Vagina (tissue), 2 donors: ENCODE results near the gene HDAC6. TPM values are rescaled to one million over a fixed set of nuclear protein-coding genes. Genes with fewer than 3 reads are reported as not detected.

Source experiments
- DNase-seq, 2 donors: peaks; one replicate each; pipeline ENCODE4 v3.0.0-alpha.2; 2017; ENCODE audit errors: extremely low spot score in 2 of 2
- H3K27ac ChIP-seq: fragments of 200-600 bp; sonication (generic); one replicate; pipeline ENCODE4 v1.5.1; 2019
- H3K27me3 ChIP-seq: fragments of 200-600 bp; sonication (generic); one replicate; pipeline ENCODE4 v1.5.1; 2019
- H3K36me3 ChIP-seq, 2 donors: fragments of 200-600 bp; sonication (generic); one replicate each; pipeline ENCODE4 v1.5.1; 2017 to 2019
- H3K4me1 ChIP-seq: fragments of 200-600 bp; sonication (generic); one replicate; pipeline ENCODE4 v1.5.1; 2019
- H3K4me3 ChIP-seq, 2 donors: fragments of 200-600 bp; sonication (generic); 1 replicate in 1 of 2; 2 replicates in 1 of 2; pipeline ENCODE4 v1.5.1; 2016 to 2019
- H3K9me3 ChIP-seq: fragments of 200-600 bp; sonication (generic); one replicate; pipeline ENCODE4 v1.5.1; 2019
- CTCF ChIP-seq, 3 experiments: fragments of 450-650 bp in 2 of 3; fragments of 200-600 bp in 1 of 3; sonication (generic) in 1 of 3; IDR thresholded peaks; one replicate each; pipeline ENCODE4 v1.5.1; 2017 to 2019; ENCODE audit warnings: antibody characterized with exemption in 3 of 3, mild to moderate bottlenecking in 2 of 3, moderate library complexity in 2 of 3
- POLR2A ChIP-seq, 2 donors: fragments of 450-650 bp; IDR thresholded peaks; one replicate each; pipeline ENCODE4 v1.6.1; 2017; ENCODE audit warnings: antibody characterized with exemption in 2 of 2, mild to moderate bottlenecking in 2 of 2, moderate library complexity in 2 of 2
- POLR2AphosphoS5 ChIP-seq, 2 donors: sonication (generic); formaldehyde crosslinking; IDR thresholded peaks; one replicate each; pipeline ENCODE4 v1.9.0; 2017; ENCODE audit warnings: antibody characterized with exemption in 2 of 2, mild to moderate bottlenecking in 2 of 2, low read depth in 1 of 2; ENCODE audit not compliant: insufficient read depth in 1 of 2
- intact Hi-C: fragments of 100-400 bp; cut with DNase I; formaldehyde crosslinking; loops from one replicate; pipeline ENCODE4 v1.15.1; 2023
- total RNA-seq: library from RNA; depleted of rRNA; stranded (reverse); fragments of >200 nt; gene quantifications from one replicate; pipeline ENCODE4 v1.2.3, GENCODE V29; 2016

HDAC6 gene
- total RNA-seq, 1 donor from 2014 or later: 67.8 TPM

- no peak for DNase-seq
- no peaks in the 10 kb centered on the region for H3K27me3 ChIP-seq
- H3K4me3 ChIP-seq: no peak within 1 kb of the TSS
- TF ChIP-seq POLR2A (IDR thresholded peaks at IDR 0.05) (no peak), CTCF (IDR thresholded peaks at IDR 0.05) (no peak), POLR2AphosphoS5 (IDR thresholded peaks at IDR 0.05; ENCODE audit: insufficient read depth in 1 of 2, low read depth in 1 of 2) (no peak)
- no peaks in the 10 kb centered on the region for H3K9me3 ChIP-seq
- H3K27ac ChIP-seq: no peak within 1 kb of the TSS
- no peaks in the 10 kb centered on the region for H3K36me3 ChIP-seq
- H3K4me1 ChIP-seq: no peaks in the 10 kb centered on the region
- intact Hi-C loops: no loop called here
These were observed 40.0 kb upstream of the HDAC6 start, which contains the start of gene GLOD5 for GRCh38 chrX:48761674-48762471. Gene GLOD5, plus strand, starts transcription at chrX:48761747. Its CDS starts 44 bp downstream, at chrX:48761791.

GRCh38 chrX:48769230-48769629, 32.6 kb upstream of the HDAC6 start:
- intact Hi-C loops: no loop called here
- H3K27me3 ChIP-seq: no peaks in the 10 kb centered on the region
- no peaks in the 10 kb centered on the region for H3K36me3 ChIP-seq
- H3K27ac ChIP-seq: no peak overlapping the region
- H3K4me1 ChIP-seq: no peaks in the 10 kb centered on the region
- TF ChIP-seq POLR2A (IDR thresholded peaks at IDR 0.05) (no peak), POLR2AphosphoS5 (IDR thresholded peaks at IDR 0.05; ENCODE audit: insufficient read depth in 1 of 2, low read depth in 1 of 2) (no peak), CTCF (IDR thresholded peaks at IDR 0.05) (no peak)
- DNase-seq: no peak
- no peaks in the 10 kb centered on the region for H3K9me3 ChIP-seq
- no peak overlapping the region for H3K4me3 ChIP-seq

- TF ChIP-seq POLR2AphosphoS5 (IDR thresholded peaks at IDR 0.05; ENCODE audit: insufficient read depth in 1 of 2, low read depth in 1 of 2) (no peak), CTCF (IDR thresholded peaks at IDR 0.05) (no peak), POLR2A (IDR thresholded peaks at IDR 0.05) (no peak)
- no peak for DNase-seq
- H3K27me3 ChIP-seq: no peaks in the 10 kb centered on the region
- no peaks in the 10 kb centered on the region for H3K4me1 ChIP-seq
- H3K36me3 ChIP-seq: no peaks in the 10 kb centered on the region
- H3K4me3 ChIP-seq: no peak overlapping the region
- intact Hi-C loops: no loop called here
- H3K27ac ChIP-seq: no peak overlapping the region
- no peaks in the 10 kb centered on the region for H3K9me3 ChIP-seq
These were observed 31.6 kb upstream of the HDAC6 start for GRCh38 chrX:48770296-48770695.

- Histone ChIP-seq H3K27ac (no peak overlapping the region), H3K4me1 (no peaks in the 10 kb centered on the region), H3K27me3 (no peaks in the 10 kb centered on the region), H3K4me3 (no peak overlapping the region), H3K36me3 (no peaks in the 10 kb centered on the region), H3K9me3 (no peaks in the 10 kb centered on the region)
- DNase-seq: no peak
- intact Hi-C loops: no loop called here
- no peak for TF ChIP-seq CTCF (IDR thresholded peaks at IDR 0.05)
- no peak for TF ChIP-seq POLR2A (IDR thresholded peaks at IDR 0.05)
- no peak for TF ChIP-seq POLR2AphosphoS5 (IDR thresholded peaks at IDR 0.05; ENCODE audit: insufficient read depth in 1 of 2, low read depth in 1 of 2)
These were observed 29.3 kb upstream of the HDAC6 start for GRCh38 chrX:48772602-48773001.

- no peaks in the 10 kb centered on the region for H3K27me3 ChIP-seq
- intact Hi-C loops: no loop called here
- no peak for DNase-seq
These were observed 24.9 kb upstream of the HDAC6 start for GRCh38 chrX:48776818-48777439.

More at GRCh38 chrX:48776818-48777439, 24.9 kb upstream of the HDAC6 start:
- TF ChIP-seq POLR2AphosphoS5 (IDR thresholded peaks at IDR 0.05; ENCODE audit: insufficient read depth in 1 of 2, low read depth in 1 of 2) (no peak), POLR2A (IDR thresholded peaks at IDR 0.05) (no peak)
- no peaks in the 10 kb centered on the region for H3K4me1 ChIP-seq
- H3K27ac ChIP-seq: no peak overlapping the region
- H3K4me3 ChIP-seq: no peak overlapping the region
- no peaks in the 10 kb centered on the region for H3K36me3 ChIP-seq
- no peaks in the 10 kb centered on the region for H3K9me3 ChIP-seq
